SKM-1 treated with dmso at 0.1 percent for 144 hours (cell line): Measurements from ENCODE around the gene PPP6R2.

Experiments
- DNase-seq: peaks from one replicate; lab custom pipeline; 2025; ENCODE audit not compliant: unreplicated experiment; lab: John Stamatoyannopoulos, UW

The PPP6R2 gene

DNA sequence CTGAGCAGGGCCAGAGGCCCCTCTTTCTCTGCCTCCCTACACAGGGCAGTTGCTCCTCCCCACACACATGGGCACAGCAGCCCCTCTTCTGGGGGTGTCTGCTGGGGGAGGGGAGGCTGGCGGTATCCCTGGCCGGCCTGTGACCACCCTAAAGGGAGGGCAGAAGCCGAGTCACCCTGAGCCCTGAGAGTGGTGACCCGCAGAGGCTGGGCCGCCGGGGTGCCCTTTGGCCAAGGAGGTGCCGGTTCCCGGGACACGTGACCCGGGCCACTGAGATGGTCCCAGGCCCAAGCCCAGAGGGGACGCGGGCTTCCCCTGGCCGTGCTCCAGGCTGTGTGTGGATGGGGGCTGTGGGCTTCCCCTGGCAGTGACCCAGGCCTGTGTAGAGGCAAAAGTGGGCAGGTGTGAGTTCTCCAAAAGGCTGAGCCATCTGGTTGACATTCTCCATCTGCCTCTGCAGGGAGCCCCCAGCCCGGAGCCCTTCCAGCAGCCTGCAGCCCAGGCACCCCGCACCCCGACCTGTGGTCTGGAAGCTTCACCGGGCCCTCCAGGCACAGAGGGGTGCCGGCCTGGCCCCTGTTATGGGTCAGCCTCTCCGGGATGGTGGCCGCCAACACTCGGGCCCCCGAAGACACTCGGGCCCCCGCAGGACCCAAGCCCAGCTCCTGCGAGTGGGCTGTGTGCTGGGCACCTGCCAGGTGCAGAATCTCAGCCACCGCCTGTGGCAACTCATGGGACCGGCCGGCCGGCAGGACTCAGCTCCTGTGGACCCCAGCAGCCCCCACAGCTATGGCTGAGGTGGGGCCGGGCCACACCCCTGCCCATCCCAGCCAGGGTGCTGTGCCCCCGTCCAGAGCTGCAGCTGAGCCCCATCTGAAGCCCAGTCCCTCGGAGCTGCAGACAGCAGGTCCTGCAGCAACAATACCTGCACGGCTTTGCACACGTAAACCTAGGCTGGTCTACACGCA is 139.3 kb downstream of the PPP6R2 start:
- DNase-seq, result no peak

GRCh38 chr22:50483106-50483505 is 140.0 kb downstream of the PPP6R2 start:
- no peak for DNase-seq

GRCh38 chr22:50483556-50483955 is 140.4 kb downstream of the PPP6R2 start:
- no peak for DNase-seq

DNA sequence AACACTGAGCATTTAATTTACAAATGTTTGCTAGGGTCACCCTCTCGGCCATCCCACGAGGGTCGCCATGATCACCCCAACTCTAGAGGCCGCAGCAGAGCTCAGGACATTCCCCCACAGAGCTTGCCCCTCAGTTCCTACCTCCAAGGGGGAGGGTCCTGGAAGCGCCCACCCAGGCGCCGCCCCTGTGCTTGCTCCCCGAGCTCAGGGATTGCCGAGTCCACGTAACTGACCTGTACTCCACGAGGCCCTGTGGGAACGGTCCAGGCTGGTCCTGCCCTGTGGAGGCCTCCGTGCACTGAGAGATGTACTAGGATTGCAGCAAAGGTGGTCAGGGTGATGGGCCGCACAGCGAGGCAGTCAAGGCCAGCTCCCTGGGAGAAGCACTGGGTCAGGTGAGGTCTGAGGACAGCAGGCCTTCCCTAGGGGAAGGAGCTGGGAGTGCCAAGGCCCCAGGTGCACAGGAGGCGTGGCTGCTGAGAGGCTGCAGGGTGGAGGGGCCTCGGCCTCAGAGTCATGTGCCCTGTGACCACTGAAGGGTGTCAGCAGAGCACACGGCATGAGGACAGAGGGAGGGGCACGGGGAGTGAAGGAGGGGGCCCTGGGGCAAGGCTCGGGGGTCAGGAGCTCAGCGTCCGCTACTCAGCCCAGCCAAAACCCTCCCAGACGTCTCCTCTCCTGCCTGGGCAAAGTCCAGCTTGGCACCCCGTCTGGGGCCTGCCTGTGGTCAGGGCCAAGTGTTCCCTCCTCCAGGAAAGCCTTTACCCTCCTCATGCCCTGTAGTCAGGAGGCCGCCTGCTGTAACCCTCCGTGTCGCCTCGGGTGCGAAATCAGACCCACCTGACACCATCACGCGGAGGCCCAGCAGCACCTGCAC is 141.1 kb downstream of the PPP6R2 start:
- DNase-seq, result no peak

DNA sequence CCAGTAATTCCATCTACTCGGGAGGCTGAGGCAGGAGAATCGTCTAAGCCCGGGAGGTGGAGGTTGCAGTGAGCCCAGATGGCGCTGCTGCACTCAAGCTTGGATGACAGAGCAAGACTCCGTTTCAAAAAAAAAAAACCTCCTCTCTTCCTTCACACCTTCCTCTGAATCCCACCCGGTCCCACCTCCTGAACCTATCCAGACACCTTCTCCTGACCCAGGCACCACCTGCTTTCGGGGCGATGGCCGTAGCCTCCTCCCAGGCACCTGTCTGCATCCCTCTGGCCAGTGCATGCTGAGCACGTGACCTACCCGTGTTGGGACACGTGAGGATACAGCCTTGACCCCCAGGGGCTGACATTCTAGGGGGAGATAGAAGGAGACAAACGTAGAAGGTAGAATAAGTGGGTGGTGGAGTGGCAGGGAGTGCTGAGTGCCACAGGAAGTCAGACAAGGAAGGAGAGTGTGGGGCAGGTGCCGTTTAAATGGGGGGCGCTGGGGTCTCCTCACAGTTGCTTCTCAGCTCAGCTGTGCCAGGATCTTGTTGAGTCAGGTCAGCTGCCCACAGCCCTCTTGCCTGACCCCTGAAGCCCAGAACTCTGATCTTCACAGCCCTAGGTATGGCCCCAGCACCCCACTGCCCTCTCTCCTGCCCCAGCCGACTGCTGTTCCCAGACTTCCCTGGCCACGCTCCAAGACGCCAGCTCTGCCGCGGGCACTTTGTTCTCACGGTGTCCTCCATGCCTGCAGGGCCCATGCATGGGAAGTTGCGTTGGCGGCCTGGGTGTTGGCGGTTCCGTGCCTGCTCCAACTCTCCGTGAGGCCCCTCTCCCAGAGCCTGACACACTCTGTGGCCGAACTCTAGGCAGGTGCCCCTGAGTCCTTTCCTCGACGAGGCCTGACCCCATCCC is 142.3 kb downstream of the PPP6R2 start:
- no peak for DNase-seq

- no peak for DNase-seq
Observed at GRCh38 chr22:50486561-50487289, 143.6 kb downstream of the PPP6R2 start, which contains the start of gene MIOX. MIOX (plus strand) TSS chr22:50486859; CDS start chr22:50486898, 39 bp downstream.

GRCh38 chr22:50487290-50488005 is 144.3 kb downstream of the PPP6R2 start:
- no peak for DNase-seq

DNA sequence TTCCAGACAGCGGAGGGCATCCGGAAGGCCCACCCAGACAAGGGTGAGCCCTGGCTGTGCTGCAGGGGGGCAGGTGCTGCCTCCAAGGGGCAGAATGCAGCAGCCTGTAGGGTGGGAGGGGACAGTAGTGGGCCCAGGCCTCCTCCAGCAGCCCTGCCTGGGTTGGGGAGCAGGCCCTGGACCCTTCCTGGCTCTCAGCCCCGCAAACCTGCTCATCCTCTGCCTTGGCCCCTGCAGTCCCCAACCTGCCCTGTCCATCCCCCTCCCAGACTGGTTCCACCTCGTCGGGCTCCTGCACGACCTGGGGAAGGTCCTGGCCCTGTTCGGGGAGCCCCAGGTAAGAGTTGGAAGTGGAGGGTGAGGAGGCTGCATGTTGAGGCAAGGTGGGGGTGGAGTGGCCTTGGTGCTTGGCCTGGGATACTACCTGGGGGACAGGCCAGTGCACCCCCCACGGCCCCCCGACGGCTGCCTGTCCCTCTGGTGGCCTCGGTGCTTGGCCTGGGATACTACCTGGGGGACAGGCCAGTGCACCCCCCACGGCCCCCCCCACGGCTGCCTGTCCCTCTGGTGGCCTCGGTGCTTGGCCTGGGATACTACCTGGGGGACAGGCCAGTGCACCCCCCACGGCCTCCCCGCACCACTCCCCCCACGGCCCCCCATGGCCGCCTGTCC is 145.0 kb downstream of the PPP6R2 start:
- DNase-seq, result no peak

GRCh38 chr22:50488886-50489285 is 145.8 kb downstream of the PPP6R2 start:
- DNase-seq, result no peak

DNA sequence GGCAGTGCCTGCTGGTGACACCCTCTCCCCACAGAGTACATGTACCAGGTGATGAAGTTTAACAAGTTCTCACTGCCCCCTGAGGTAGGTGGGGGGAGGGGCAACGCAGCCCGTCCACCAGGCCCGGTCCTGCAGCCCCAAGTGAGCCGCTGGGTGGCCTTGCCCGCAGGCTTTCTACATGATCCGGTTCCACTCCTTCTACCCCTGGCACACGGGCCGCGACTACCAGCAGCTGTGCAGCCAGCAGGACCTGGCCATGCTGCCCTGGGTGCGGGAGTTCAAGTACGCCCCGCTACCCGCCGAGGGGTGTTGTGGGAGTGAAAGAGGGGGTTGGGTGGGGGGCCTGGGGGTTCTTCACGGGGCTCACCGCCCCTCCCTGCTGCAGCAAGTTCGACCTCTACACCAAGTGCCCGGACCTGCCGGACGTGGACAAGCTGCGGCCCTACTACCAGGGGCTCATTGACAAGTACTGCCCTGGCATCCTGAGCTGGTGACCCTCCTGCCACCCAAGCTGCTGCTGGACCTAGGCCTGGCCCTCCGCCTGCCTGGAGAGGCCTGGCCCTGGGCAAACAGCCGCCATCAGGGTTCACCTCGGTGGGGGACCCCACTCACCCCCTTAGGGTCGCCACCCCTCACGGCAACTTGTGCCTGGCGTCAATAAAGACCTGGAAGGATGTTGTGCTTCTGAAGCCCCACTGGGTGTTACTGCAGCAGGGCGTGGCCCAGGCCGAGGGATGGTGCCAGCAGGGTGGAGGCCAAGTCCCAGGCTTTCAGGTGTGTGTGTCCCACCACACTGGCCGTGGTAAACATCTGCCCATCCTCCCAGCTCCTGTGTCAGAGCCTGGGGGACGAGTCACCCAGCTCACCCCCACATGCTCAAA is 146.5 kb downstream of the PPP6R2 start:
- no peak for DNase-seq

GRCh38 chr22:50490531-50491308 is 147.6 kb downstream of the PPP6R2 start:
- DNase-seq, result no peak
